ENCODE data around the gene ITIH5. TPM values are rescaled to one million over a fixed set of nuclear protein-coding genes. Genes with fewer than 3 reads are reported as not detected.

ITIH5 gene
- total and polyA plus RNA-seq, 2 of the 13 experiments (the other 11 are each of a cell fraction or from before 2014, with no cell fraction given): 4.7 to 8.9 TPM

DNA sequence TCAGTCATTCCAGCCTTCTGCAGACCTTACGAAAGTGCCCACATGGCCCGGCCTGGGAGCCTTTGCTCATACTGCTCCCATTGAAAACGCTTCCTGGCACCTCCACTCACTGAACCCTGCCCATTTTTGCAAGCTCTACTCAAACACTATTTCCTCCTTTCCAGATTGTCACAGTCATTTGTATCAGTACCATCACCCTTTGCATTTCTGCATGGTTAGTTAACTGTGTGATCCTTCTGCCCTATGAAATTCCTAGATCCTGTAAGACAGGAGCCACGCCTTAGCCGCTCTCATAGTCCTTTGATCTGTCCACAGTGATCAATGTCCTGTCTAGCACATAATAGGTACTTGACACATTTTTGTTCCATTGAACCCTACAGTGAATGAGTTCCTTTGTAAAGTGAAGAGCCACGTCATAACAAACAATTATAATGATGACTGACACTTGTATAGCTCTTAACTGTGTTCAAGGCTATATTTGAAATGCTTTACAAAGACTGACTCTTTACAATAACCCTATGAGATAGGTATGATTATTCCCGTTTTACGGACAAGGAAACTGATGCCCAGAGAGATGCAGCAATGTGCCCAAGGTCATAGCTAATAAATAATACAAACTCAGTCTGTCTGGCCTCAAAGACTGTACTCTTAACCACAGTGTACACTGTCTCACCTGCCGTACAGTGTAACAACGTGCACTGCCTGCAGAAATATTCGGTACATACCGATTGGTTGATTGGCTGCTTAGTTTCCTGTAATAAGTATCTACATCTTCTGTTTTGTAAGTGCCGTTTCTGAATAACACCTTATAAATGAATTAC lies 19.8 kb upstream of the ITIH5 start (continued):
- TF ChIP-seq ZNF230 (CRISPR knock-in tag; IDR thresholded peaks at IDR 0.05) (no peak), ZMAT3 (CRISPR knock-in tag; conservative IDR thresholded peaks at IDR 0.05) (no peak), ZFP1 (CRISPR knock-in tag; IDR thresholded peaks at IDR 0.05) (no peak; the same call in none of the 2 replicates), EHMT2 (IDR thresholded peaks at IDR 0.05; ENCODE audit: borderline replicate concordance, low read depth, low read length) (peak; percentile 46; the same call in 1 of the 2 replicates), ZFY (CRISPR knock-in tag; IDR thresholded peaks at IDR 0.05) (no peak), HHEX (CRISPR knock-in tag; IDR thresholded peaks at IDR 0.05) (peak; percentile 96), HOXD1 (CRISPR knock-in tag; IDR thresholded peaks at IDR 0.05) (peak; percentile 99), HMG20B (CRISPR knock-in tag; conservative IDR thresholded peaks at IDR 0.05) (peak; percentile 96), ZBTB26 (CRISPR knock-in tag; IDR thresholded peaks at IDR 0.05; ENCODE audit: borderline replicate concordance) (no peak), MAFF (IDR thresholded peaks at IDR 0.05; ENCODE audit: low read depth, low read length) (peak; percentile 77), RXRB (CRISPR knock-in tag; IDR thresholded peaks at IDR 0.05; ENCODE audit: borderline replicate concordance) (peak; percentile 92), MYC (CRISPR knock-in tag; IDR thresholded peaks at IDR 0.05; ENCODE audit: borderline replicate concordance) (peak; percentile 58; the same call in 1 of the 2 replicates), SOX5 (CRISPR knock-in tag; IDR thresholded peaks at IDR 0.05; ENCODE audit: borderline replicate concordance) (peak; percentile 100), ZFP41 (CRISPR knock-in tag; IDR thresholded peaks at IDR 0.05; ENCODE audit: borderline replicate concordance) (no peak), KDM6A (CRISPR knock-in tag; IDR thresholded peaks at IDR 0.05; ENCODE audit: low read depth) (peak; percentile 32; the same call in 1 of the 2 replicates), ZNF773 (CRISPR knock-in tag; IDR thresholded peaks at IDR 0.05; ENCODE audit: borderline replicate concordance) (no peak), ZFP37 (CRISPR knock-in tag; IDR thresholded peaks at IDR 0.05; ENCODE audit: borderline replicate concordance) (no peak), ZFP36L2 (CRISPR knock-in tag; IDR thresholded peaks at IDR 0.05) (no peak), ZNF562 (CRISPR knock-in tag; IDR thresholded peaks at IDR 0.05; ENCODE audit: borderline replicate concordance) (no peak), MAF1 (CRISPR knock-in tag; IDR thresholded peaks at IDR 0.05; ENCODE audit: borderline replicate concordance) (no peak), ZNF501 (CRISPR knock-in tag; IDR thresholded peaks at IDR 0.05) (no peak; the same call in 1 of the 2 replicates)
- TF ChIP-seq, protein P1, sequence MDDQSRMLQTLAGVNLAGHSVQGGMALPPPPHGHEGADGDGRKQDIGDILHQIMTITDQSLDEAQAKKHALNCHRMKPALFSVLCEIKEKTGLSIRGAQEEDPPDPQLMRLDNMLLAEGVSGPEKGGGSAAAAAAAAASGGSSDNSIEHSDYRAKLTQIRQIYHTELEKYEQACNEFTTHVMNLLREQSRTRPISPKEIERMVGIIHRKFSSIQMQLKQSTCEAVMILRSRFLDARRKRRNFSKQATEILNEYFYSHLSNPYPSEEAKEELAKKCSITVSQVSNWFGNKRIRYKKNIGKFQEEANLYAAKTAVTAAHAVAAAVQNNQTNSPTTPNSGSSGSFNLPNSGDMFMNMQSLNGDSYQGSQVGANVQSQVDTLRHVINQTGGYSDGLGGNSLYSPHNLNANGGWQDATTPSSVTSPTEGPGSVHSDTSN (CRISPR knock-in tag; IDR thresholded peaks at IDR 0.05; ENCODE audit: borderline replicate concordance): no peak
- TF ChIP-seq, protein P2, sequence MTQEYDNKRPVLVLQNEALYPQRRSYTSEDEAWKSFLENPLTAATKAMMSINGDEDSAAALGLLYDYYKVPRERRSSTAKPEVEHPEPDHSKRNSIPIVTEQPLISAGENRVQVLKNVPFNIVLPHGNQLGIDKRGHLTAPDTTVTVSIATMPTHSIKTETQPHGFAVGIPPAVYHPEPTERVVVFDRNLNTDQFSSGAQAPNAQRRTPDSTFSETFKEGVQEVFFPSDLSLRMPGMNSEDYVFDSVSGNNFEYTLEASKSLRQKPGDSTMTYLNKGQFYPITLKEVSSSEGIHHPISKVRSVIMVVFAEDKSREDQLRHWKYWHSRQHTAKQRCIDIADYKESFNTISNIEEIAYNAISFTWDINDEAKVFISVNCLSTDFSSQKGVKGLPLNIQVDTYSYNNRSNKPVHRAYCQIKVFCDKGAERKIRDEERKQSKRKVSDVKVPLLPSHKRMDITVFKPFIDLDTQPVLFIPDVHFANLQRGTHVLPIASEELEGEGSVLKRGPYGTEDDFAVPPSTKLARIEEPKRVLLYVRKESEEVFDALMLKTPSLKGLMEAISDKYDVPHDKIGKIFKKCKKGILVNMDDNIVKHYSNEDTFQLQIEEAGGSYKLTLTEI (CRISPR knock-in tag; conservative IDR thresholded peaks at IDR 0.05): no peak
- TF ChIP-seq, protein P3, sequence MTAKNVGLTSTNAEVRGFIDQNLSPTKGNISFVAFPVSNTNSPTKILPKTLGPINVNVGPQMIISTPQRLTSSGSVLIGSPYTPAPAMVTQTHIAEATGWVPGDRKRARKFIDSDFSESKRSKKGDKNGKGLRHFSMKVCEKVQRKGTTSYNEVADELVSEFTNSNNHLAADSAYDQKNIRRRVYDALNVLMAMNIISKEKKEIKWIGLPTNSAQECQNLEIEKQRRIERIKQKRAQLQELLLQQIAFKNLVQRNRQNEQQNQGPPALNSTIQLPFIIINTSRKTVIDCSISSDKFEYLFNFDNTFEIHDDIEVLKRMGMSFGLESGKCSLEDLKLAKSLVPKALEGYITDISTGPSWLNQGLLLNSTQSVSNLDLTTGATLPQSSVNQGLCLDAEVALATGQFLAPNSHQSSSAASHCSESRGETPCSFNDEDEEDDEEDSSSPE (CRISPR knock-in tag; IDR thresholded peaks at IDR 0.05): no peak
